Neuronal stem cell (in vitro differentiated cells): ENCODE measurements around the gene SNX19.

Experiments used
- DNase-seq: peaks from one replicate; pipeline ENCODE4 v3.0.0-alpha.2; 2013; ENCODE audit warnings: low spot score
- H2AFZ ChIP-seq: one replicate; pipeline ENCODE4 v1.6.1; 2013; ENCODE audit warnings: mild to moderate bottlenecking, low read length, inconsistent platforms
- H2AK5ac ChIP-seq: 2 replicates; pipeline ENCODE4 v1.6.1; 2013; ENCODE audit warnings: low read depth, mild to moderate bottlenecking, inconsistent platforms, low read length, moderate library complexity, mixed read lengths
- H2BK120ac ChIP-seq: 2 replicates; pipeline ENCODE4 v1.6.1; 2013; ENCODE audit warnings: low read depth, mild to moderate bottlenecking, inconsistent platforms, low read length, moderate library complexity, mixed read lengths
- H2BK12ac ChIP-seq: one replicate; pipeline ENCODE4 v1.6.1; 2013; ENCODE audit warnings: low read length, inconsistent platforms
- H2BK15ac ChIP-seq: 2 replicates; pipeline ENCODE4 v1.6.1; 2013; ENCODE audit warnings: mild to moderate bottlenecking, low read length, inconsistent platforms, mixed read lengths
- H2BK5ac ChIP-seq: one replicate; pipeline ENCODE4 v1.6.1; 2013; ENCODE audit warnings: inconsistent platforms, mild to moderate bottlenecking, low read length, moderate library complexity
- H3K14ac ChIP-seq: one replicate; pipeline ENCODE4 v1.6.1; 2013; ENCODE audit warnings: low read length, inconsistent platforms
- H3K18ac ChIP-seq: 2 replicates; pipeline ENCODE4 v1.6.1; 2013; ENCODE audit warnings: low read length, inconsistent platforms
- H3K23ac ChIP-seq: 2 replicates; pipeline ENCODE4 v1.6.1; 2013; ENCODE audit warnings: low read depth, mild to moderate bottlenecking, mixed read lengths, low read length, inconsistent platforms; ENCODE audit not compliant: poor library complexity
- H3K27ac ChIP-seq: replicated peaks from 3 replicates; pipeline ENCODE4 v1.5.1; 2013; ENCODE audit warnings: low read length, inconsistent platforms
- H3K27me3 ChIP-seq, 3 experiments: 2 replicates each; pipeline ENCODE4 v1.6.1; 2013; ENCODE audit warnings: low read length in 3 of 3, mild to moderate bottlenecking in 2 of 3, inconsistent platforms in 1 of 3, low read depth in 1 of 3, mixed read lengths in 1 of 3, moderate library complexity in 1 of 3; ENCODE audit not compliant: control insufficient read depth in 3 of 3, insufficient read depth in 3 of 3
- H3K36me3 ChIP-seq, 2 donors: replicated peaks in 1 of 2; 2 replicates each; pipeline ENCODE4 v1.6.1; 2013; ENCODE audit warnings: low read length in 2 of 2; ENCODE audit not compliant: control insufficient read depth in 2 of 2, insufficient read depth in 2 of 2
- H3K4ac ChIP-seq: 2 replicates; pipeline ENCODE4 v1.6.1; 2013; ENCODE audit warnings: inconsistent platforms, mild to moderate bottlenecking, low read length, moderate library complexity
- H3K4me1 ChIP-seq, 2 donors: 1 replicate in 1 of 2; 2 replicates in 1 of 2; pipeline ENCODE4 v1.6.1; 2013; ENCODE audit warnings: low read length in 2 of 2, low read depth in 1 of 2; ENCODE audit not compliant: control insufficient read depth in 2 of 2, insufficient read depth in 1 of 2
- H3K4me2 ChIP-seq: one replicate; pipeline ENCODE4 v1.6.1; 2013; ENCODE audit warnings: mild to moderate bottlenecking, low read length, inconsistent platforms; ENCODE audit not compliant: insufficient read depth, poor library complexity, severe bottlenecking
- H3K4me3 ChIP-seq, 2 donors: 2 replicates each; pipeline ENCODE4 v1.5.1; 2013; ENCODE audit warnings: low read length in 2 of 2, mild to moderate bottlenecking in 2 of 2, inconsistent platforms in 1 of 2, moderate library complexity in 1 of 2
- H3K79me1 ChIP-seq: one replicate; pipeline ENCODE4 v1.6.1; 2013; ENCODE audit warnings: low read depth, mild to moderate bottlenecking, inconsistent platforms, low read length, moderate library complexity
- H3K9ac ChIP-seq: one replicate; pipeline ENCODE4 v1.6.1; 2013; ENCODE audit warnings: mild to moderate bottlenecking, low read depth, low read length, inconsistent platforms; ENCODE audit not compliant: poor library complexity
- H3K9me3 ChIP-seq, 2 donors: replicated peaks in 1 of 2; 2 replicates each; pipeline versions ENCODE3 to v1.6.1; 2013; ENCODE audit warnings: low read length in 2 of 2, mild to moderate bottlenecking in 2 of 2, inconsistent platforms in 1 of 2, low read depth in 1 of 2, mixed read lengths in 1 of 2, moderate library complexity in 1 of 2; ENCODE audit not compliant: control insufficient read depth in 2 of 2, insufficient read depth in 1 of 2
- H4K8ac ChIP-seq: one replicate; pipeline ENCODE4 v1.6.1; 2013; ENCODE audit warnings: low read depth, mild to moderate bottlenecking, inconsistent platforms, low read length, moderate library complexity
- H4K91ac ChIP-seq: one replicate; pipeline ENCODE4 v1.6.1; 2013; ENCODE audit warnings: low read length, low read depth, mild to moderate bottlenecking, inconsistent platforms; ENCODE audit not compliant: poor library complexity
- WGBS, 2 donors: extraction: QIAGEN DNeasy Blood & Tissue Kit; methylation state at CpG; one replicate each; pipeline ENCODE4 v1.1.7; 2013; ENCODE audit warnings: missing lambda C conversion rate in 2 of 2, mixed read lengths in 1 of 2; ENCODE audit not compliant: insufficient read length in 2 of 2, insufficient replicate concordance in 1 of 2; ENCODE audit errors: extremely low coverage in 2 of 2; 5-methylcytosine and 5-hydroxymethylcytosine counted together

SNX19 gene

GRCh38 chr11:130847517-130847916 lies 68.8 kb downstream of the SNX19 start:
- Histone ChIP-seq H3K4me3 (no peak overlapping the region), H4K91ac (no peak overlapping the region), H3K4me2 (no peak overlapping the region), H3K23ac (no peak overlapping the region), H3K27me3 (peaks cover 0 to 9% (median 0%) of the 10 kb centered on the region in 3 experiments), H2BK12ac (no peak overlapping the region), H3K9me3 (peaks cover 2 to 5% of the 10 kb centered on the region in 2 donors), H2AK5ac (no peak overlapping the region), H3K4ac (no peak overlapping the region), H2BK5ac (no peak overlapping the region), H2AFZ (no peak overlapping the region), H2BK120ac (no peak overlapping the region), H3K4me1 (no peaks in the 10 kb centered on the region), H3K14ac (no peak overlapping the region), H4K8ac (no peak overlapping the region), H3K27ac (no peak overlapping the region), H3K18ac (no peak overlapping the region), H3K36me3 (no peaks in the 10 kb centered on the region), H2BK15ac (no peak overlapping the region), H3K9ac (no peak overlapping the region), H3K79me1 (no peaks in the 10 kb centered on the region)
- no CpG with 5 or more reads among the region's 8 CpGs for WGBS, 2 donors
- DNase-seq: no peak

GRCh38 chr11:130846606-130847005 lies 69.7 kb downstream of the SNX19 start:
- H3K27ac ChIP-seq: no peak overlapping the region
- no peaks in the 10 kb centered on the region for H3K79me1 ChIP-seq
- no peak overlapping the region for H3K9ac ChIP-seq
- no peak overlapping the region for H4K91ac ChIP-seq
- H4K8ac ChIP-seq: no peak overlapping the region
- H3K4me1 ChIP-seq: no peaks in the 10 kb centered on the region
- no peak overlapping the region for H3K4ac ChIP-seq
- no peak overlapping the region for H3K4me2 ChIP-seq
- H3K4me3 ChIP-seq: no peak overlapping the region
- H2BK5ac ChIP-seq: no peak overlapping the region
- no peak overlapping the region for H2BK120ac ChIP-seq
- H3K18ac ChIP-seq: no peak overlapping the region
- H3K27me3 ChIP-seq: no peaks in the 10 kb centered on the region
- H3K23ac ChIP-seq: no peak overlapping the region
- no peak overlapping the region for H2BK12ac ChIP-seq
- no peak overlapping the region for H3K14ac ChIP-seq
- WGBS, 2 donors: no CpG with 5 or more reads among the region's 2 CpGs
- no peak overlapping the region for H2BK15ac ChIP-seq
- H3K9me3 ChIP-seq: peaks cover 2% of the 10 kb centered on the region in 2 donors
- H2AK5ac ChIP-seq: no peak overlapping the region
- no peak for DNase-seq
- no peak overlapping the region for H2AFZ ChIP-seq
- no peaks in the 10 kb centered on the region for H3K36me3 ChIP-seq

DNA sequence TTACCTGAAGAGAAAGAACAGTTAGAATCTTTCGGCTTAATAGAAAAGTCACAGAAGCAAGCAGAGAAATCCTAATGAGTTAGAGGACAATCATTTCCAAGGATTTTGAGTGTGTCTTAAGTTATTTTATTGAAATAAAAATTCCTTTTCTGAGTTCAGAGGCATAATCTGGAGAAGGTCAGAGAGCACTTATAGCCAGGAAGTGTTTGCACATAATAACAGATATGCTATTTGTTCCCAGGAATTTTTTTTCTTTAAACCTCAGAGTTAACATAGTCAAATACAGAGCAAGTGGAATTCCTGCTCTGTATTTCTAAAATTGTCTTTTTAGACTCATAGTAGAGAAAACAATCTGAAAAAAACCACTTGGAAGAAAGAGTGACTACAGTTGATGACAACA lies 74.3 kb downstream of the SNX19 start:
- no peak overlapping the region for H2BK12ac ChIP-seq
- no peak overlapping the region for H3K14ac ChIP-seq
- no peaks in the 10 kb centered on the region for H3K36me3 ChIP-seq
- H3K4me3 ChIP-seq: no peak overlapping the region
- no peak overlapping the region for H4K8ac ChIP-seq
- H2AFZ ChIP-seq: no peak overlapping the region
- H3K9ac ChIP-seq: no peak overlapping the region
- H2BK5ac ChIP-seq: no peak overlapping the region
- DNase-seq: no peak
- no peak overlapping the region for H3K23ac ChIP-seq
- H3K79me1 ChIP-seq: no peaks in the 10 kb centered on the region
- no CpG with 5 or more reads among the region's 1 CpG for WGBS, 2 donors
- H3K4ac ChIP-seq: no peak overlapping the region
- no peak overlapping the region for H3K4me2 ChIP-seq
- H3K18ac ChIP-seq: no peak overlapping the region
- H2BK120ac ChIP-seq: no peak overlapping the region
- no peak overlapping the region for H3K27ac ChIP-seq
- no peaks in the 10 kb centered on the region for H3K4me1 ChIP-seq
- no peaks in the 10 kb centered on the region for H3K9me3 ChIP-seq
- H3K27me3 ChIP-seq: no peaks in the 10 kb centered on the region
- no peak overlapping the region for H2AK5ac ChIP-seq
- H2BK15ac ChIP-seq: no peak overlapping the region
- no peak overlapping the region for H4K91ac ChIP-seq

DNA sequence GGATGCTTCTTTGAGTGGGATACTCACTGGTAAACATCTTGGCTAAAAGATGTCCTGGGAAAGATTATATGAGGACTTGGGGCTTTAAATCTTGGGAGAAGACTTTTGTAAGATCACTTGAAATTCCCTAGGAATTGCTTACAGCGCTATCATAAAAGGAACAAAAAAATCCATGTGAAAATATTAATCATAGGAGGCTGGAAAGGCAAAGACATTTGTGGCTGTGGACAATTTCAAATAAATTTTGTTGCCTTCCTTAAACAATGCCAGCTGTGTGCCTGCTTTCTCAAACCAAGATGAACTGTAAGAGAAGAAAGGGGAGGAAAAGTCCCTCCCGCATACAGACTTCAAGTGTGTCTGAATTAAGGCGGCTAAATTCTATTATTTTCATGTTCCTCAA lies 75.6 kb downstream of the SNX19 start:
- no peaks in the 10 kb centered on the region for H3K36me3 ChIP-seq
- no peak overlapping the region for H3K4ac ChIP-seq
- no peak overlapping the region for H4K8ac ChIP-seq
- H2BK12ac ChIP-seq: no peak overlapping the region
- H2AFZ ChIP-seq: no peak overlapping the region
- no CpG with 5 or more reads among the region's 3 CpGs for WGBS, 2 donors
- H3K9ac ChIP-seq: no peak overlapping the region
- H2BK15ac ChIP-seq: no peak overlapping the region
- no peak overlapping the region for H3K4me2 ChIP-seq
- H3K9me3 ChIP-seq: no peaks in the 10 kb centered on the region
- no peaks in the 10 kb centered on the region for H3K4me1 ChIP-seq
- no peak overlapping the region for H3K18ac ChIP-seq
- no peak overlapping the region for H4K91ac ChIP-seq
- no peak overlapping the region for H3K23ac ChIP-seq
- H3K27ac ChIP-seq: no peak overlapping the region
- no peak overlapping the region for H3K14ac ChIP-seq
- H2BK120ac ChIP-seq: no peak overlapping the region
- no peaks in the 10 kb centered on the region for H3K79me1 ChIP-seq
- H3K27me3 ChIP-seq: no peaks in the 10 kb centered on the region
- DNase-seq: no peak
- no peak overlapping the region for H3K4me3 ChIP-seq
- no peak overlapping the region for H2AK5ac ChIP-seq
- no peak overlapping the region for H2BK5ac ChIP-seq
